HT-29 (cell line): Measurements from ENCODE around the gene MAD2L2. TPM values are rescaled to one million over a fixed set of nuclear protein-coding genes. Genes with fewer than 3 reads are reported as not detected.

Source experiments
- DNase-seq: peaks from one replicate; pipeline ENCODE4 v3.0.0-alpha.2; 2015; ENCODE audit warnings: low spot score
- total RNA-seq: library from RNA; depleted of rRNA; stranded (reverse); fragments of >200 nt; shearing (Covaris generic); gene quantifications from 2 replicates; pipeline ENCODE4 v1.2.3, GENCODE V29; 2014; rRNA removed

Gene MAD2L2
- 74.0 and 80.2 TPM in 2 replicates for total RNA-seq

DNA sequence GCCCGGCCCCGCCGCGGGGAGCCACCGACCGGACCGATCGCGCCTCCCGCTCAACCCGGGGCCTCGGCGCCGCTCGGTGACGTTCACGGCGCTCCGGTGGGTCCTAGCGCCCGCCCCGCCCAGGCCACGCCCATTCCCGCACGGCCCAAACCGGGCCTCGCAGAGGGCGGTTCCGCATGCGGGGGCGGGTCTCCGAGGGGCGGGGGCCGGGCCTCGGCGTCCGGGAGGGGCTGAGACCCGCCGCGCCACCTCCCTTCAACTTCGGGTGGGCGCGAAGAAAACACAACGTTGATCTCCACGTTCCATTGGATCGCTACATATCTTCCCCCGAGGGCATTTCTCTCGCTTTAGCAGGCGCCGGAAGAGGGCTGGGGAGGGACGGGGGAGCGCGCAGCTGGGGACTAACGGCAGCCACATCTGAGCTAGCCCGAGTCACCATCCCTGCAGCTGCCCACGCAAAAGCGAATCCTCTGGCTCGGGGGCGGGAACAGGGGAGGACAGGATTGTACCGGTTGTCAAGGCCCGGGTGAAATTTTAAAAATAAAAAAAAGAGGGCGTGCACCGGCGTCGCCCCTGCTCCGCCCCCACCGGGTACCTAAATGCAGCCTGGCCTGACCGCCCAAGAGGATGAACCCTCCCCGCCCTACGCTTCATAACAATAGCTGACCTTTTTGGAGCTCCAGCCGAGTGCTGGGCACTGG, at the start of gene MAD2L2:
Gene MAD2L2 (minus strand): TSS at position 78 of the 701 bp plus-strand sequence. CDS start 547 bp downstream, outside the sequence.
- peak; percentile 66 for DNase-seq

DNA sequence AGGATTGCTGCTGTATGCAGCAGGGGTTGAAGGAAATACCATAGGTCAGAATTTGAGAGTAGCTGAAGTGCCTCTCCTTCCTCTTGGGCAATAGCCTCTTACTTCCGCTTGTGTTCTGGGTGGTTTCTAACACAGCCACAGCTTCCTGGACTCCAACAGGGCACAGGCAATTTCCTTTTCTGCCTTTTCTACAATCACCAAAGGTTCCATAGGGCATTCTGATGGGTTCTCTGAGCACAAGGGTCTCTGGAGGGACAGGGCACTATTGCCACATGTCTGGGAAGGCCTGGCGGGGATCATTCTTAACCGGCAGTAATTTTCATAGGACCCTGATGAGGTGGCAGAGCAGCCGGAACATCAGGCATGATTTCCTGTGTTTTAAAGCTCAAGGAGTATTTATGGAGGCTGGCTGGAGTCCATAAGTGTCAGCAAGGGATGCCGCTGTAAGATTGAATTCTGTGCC, 49.5 kb upstream of the MAD2L2 start:
- DNase-seq, result peak; percentile 47

DNA sequence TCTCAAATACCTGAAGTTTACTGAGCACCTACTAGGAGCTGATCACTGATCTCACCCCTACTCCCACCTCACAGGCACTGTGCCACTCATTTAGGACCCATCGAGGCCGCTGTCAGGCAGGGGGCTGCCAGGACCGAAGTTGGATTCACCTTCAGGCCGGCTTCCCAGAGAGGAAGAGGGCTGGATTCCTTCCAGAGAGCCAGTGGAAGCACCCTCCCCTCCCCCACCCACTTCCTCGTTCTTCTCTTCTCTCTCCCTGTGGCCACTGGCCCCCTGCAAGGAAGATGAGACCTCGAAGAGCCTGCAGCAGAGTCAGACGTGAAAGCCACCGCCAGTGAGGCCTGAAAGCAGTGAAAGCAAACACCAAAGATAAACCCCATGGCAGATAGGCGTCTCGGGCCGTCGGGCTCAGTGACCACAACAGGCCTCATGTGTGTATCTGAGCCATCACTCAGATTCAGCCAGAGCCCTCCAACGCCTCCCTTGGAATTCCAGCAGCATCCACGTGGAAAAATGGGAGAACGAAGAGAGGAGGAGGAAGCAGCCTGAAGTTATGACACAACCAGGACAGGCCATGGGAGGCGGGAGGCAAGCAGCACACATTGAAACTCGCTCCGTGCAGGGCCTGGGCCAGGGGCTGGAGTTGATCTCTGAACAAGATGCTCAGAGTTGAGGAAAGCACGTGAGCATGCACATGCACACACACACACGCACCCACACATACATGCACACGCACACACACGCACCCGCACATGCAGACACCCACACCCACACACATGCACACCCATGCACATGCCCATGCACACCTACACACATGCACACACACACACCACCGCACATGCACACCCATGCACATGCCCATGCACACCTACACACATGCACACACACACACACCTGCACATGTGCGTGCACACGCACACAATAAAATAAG, 48.8 kb upstream of the MAD2L2 start:
- no peak for DNase-seq

DNA sequence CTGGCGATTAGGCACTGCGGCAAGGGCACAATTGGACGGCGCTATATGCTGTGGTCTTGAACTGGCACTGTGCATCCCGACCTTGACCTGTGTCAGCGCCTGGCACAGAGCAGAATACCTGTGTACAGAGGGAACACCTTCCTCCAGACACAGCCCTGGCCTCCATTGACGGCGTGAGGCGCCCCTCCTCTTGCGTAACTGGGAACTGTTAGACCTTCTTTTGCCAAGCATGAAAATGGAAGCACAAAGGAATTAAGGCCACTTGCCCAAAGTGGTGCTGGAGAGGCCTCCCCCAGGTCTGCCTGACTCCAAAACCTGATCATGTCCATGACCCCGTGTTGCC, 48.2 kb upstream of the MAD2L2 start:
- DNase-seq, result no peak

DNA sequence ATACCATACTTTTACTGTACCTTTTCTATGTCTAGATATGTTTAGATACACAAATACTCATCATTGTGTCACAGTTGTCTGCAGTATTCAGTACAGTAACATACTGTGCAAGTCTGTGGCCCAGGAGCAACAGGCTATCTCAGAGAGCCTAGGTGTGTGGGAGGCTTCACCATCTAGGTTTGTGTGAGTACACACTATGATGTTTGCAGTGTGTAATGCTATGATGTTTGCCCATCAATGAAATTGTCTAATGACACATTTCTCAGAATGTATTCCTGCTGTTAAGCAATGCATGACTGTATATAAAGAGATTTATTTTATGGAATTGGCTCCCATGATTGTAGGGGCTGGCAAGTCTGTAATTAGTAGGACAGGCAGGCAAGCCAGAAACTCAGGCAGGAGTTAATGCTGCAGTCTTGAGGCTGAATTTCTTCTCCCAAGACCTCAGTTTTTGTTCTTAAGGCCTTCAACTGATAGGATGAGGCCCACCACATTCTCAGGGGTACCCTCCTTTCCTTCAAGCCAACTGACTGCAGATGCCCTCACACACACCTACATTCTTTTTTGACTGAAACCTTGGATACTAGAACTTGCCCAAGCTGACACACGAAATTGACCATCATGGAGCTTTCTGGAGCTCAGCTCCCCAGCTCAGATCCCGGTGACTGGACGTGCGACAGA, 47.3 kb upstream of the MAD2L2 start:
- DNase-seq, result no peak

DNA sequence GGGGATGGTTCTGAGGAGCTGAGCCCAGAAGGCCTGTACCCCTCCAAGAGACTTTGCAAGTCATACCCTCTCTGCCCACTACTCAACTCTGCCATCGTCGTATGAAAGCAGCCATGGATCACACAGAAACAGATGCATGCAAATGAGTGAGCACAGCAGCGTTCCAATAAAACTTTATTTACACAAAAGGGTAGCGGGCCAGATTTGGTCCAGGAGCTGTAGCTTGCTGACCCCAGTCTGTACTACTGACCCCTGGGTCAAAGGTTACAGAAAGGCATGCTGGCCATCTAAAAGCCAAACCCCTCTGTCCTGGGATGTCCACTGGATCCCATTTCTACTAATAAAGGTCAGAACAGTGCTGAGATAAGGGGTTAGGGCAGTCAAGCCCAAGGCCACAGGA, 46.2 kb upstream of the MAD2L2 start:
- no peak for DNase-seq

DNA sequence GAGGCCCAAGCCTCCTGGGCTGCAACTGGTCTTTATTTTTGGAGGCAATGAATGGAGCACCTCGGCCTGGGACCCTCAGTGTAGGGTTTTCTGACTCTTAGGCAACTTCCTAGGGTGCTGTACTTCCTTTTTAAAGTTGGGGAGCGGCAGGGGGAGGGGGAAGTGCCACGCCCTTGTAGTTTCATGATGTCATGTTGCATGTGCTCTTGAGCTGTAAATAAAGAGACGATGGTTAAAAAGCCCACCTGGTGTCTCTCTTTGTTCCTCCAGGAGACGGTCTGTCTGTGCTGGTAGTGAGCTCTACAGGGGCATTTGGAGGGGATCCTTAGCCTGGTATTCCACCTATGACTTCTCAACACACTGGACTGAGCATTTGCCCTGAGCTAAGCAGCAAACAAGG, 44.7 kb upstream of the MAD2L2 start:
- no peak for DNase-seq

DNA sequence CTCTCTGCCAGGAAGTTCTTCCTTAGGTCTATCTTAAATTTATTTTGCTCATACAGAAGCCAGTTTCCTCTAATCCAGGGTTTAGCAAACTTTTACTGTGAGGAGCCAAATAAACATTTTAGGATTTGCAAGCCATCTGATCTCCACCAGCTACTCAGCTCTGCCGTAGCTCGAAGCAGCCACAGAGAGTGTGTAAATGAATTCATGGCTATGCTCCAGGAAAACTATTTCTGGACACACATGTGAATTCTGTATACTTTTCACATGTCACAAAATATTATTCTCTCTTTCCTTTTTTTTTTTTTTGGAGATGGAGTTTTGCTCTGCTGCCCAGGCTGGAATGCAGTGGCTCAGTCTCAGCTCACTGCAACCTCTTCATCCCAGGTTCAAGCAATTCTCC, 41.6 kb upstream of the MAD2L2 start:
- DNase-seq, result no peak

DNA sequence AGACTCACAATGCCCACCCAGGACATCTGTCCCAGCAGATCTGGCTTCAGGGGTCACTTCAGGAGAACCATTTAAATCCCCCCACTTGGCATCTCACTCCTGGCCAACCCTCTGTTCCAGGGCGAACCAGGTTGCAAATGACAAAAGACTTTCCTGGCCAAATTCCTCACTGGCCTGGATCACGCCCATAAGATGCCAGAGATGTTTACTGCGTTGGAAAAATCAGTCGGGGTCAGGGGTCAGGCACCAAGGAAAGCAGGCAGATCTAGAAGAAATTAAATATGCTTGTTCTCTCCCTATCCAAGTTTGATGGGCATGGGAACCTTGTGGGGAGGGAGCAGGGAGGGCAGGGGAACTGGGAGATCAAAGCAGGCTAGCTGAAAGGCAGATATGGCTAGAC, 40.4 kb upstream of the MAD2L2 start:
- no peak for DNase-seq

DNA sequence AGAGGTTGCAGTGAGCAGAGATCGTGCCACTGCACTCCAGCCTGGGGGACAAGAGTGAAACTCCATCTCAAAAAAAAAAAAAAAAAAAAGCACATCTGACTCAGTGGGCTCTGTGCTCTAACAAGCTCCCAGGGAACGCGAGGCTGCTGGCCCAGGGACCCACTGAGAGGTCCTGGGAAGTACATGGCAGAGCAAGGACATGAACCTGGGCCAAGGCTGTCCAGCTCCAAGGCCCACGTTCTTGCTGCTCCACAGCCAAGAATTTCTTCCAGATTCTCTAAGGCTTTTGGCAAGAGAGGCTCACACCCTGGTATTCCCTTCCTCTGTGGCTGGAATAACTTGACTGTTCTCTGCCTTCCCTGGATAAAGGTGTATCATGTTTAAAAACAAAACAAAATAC, 39.6 kb upstream of the MAD2L2 start:
- no peak for DNase-seq

DNA sequence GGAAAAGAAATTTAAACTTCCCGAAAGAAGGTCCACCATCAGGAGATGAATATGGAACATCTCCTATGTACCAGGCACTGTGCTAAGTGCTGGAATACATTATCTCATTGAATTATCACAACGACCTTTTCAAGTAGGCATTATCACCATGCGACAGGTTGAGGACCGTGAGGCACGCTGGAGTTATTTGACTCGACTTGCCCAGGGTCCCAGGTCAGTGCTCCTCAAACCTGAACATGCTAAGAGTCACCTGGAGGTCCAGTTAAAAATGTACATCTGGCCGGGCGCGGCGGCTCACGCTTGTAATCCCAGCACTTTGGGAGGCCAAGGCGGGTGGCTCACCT, 39.1 kb upstream of the MAD2L2 start:
- no peak for DNase-seq

DNA sequence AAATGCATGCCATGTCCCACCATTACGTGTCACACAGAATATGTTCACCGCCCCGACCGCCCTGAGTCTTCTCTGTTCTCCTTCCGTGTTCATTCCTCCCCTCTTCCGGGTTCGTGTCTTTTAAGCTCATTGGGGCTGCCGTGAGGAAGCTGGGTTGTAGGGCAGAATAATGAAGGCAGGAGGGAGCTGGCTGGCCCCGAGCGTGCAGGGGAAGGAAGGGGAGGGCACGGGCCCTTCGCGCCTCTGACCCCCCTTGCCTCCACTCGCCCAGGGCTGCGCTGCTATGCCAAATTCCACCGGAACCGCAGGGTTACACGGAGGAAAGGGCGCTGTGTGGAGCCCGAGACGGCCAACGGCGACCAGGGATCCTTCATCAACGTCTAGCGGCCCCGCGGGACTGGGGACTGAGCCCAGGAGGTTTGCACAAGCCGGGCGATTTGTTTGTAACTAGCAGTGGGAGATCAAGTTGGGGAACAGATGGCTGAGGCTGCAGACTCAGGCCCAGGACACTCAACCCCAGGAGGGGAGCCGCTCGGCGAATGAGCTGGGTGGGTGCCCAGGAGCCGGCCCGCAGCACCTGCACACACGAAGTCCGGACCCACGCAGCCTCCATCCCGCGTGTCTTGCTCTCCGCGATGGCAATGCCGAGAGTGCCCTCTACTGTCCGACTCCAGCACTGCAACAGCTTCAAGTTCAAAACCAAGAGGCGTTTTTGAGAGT, 38.5 kb upstream of the MAD2L2 start:
- peak; percentile 57 for DNase-seq

DNA sequence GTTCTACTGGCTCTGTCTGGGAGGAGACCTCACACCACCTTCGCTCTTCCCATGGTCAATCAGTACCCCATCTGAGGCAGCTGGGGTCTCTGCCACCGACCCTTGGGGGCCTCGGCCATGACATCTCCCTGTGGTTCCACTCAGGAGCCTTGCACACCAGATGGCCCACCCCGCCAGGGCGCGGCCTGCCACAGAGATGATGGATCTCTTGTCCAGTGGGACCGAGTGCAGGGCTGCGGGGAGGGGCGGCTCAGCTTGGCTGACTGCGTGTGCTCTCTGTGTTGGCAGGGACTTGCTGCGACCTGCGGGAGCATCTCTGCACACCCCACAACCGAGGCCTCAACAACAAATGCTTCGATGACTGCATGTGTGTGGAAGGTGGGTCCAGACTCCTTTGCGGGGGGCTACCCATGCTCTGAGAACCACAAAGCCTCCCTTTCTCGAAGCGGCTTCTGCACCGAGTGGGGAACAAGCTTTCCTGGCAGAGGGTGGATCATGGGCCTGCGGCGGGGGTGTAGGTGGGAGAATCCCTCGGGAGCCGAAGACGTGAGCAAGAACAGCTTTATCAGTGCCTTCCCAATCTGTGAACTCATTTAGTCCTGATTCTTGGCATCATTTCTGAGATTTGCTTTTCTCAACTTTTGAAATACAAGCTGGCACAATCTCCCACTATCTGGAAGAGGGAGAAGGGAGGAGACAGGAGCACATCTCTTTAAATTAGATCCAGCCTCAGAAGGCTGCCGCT, 34.1 kb upstream of the MAD2L2 start:
- no peak for DNase-seq

DNA sequence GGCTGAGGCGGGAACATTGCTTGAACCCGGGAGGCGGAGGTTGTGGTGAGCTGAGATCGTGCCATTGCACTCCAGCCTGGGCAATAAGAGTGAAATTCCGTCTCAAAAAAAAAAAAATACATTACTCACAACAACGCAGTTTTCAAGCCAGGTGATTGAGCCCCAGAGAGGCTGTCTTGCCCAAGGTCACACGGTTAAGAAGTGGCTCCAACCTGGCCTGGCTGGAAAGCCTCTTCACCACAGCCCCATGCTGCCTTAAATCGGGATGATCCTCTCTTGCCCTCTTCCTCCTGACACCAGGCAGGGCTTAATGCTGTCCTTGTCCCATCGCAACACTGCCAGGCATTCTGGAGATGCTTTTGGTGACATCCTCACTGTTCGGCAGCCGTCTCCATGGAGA, 32.1 kb upstream of the MAD2L2 start:
- no peak for DNase-seq

DNA sequence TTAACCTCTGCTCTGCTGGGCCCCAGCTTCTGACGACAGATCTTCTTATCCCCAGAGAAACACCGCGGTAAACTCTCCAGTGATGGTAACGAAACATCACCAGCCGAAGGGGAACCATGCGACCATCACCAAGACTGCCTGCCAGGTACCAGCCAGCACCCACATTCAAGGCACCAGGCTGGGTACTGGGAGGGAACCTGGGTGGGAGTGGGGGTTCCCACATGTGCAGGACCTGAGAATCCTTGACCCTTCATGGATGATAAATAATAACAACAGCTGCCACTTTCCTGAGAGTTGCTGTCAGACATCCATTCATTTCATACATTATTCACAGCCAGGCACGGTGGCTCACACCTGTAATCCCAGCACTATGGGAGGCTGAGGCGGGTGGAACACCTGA, 31.3 kb upstream of the MAD2L2 start:
- no peak for DNase-seq

DNA sequence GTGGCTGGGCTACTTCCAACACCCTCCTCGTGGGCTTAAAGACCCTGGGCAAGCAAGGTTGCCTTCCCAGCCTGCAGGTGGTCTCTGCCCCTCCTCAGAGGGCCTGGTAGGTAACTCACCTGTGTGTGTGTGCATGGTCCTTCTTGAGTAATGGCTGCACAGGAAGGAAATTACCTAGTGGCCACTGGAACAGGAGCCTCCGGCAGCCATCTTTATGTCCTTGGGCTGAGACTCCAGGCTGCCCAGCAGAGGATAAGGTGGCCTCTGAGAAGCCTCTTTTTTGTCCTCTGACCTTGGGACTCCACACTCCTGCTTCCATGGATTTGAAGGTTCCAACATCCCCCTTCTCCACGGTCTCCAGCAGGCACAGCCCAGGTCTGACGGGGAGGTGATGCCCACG, 30.5 kb upstream of the MAD2L2 start:
- DNase-seq, result no peak

DNA sequence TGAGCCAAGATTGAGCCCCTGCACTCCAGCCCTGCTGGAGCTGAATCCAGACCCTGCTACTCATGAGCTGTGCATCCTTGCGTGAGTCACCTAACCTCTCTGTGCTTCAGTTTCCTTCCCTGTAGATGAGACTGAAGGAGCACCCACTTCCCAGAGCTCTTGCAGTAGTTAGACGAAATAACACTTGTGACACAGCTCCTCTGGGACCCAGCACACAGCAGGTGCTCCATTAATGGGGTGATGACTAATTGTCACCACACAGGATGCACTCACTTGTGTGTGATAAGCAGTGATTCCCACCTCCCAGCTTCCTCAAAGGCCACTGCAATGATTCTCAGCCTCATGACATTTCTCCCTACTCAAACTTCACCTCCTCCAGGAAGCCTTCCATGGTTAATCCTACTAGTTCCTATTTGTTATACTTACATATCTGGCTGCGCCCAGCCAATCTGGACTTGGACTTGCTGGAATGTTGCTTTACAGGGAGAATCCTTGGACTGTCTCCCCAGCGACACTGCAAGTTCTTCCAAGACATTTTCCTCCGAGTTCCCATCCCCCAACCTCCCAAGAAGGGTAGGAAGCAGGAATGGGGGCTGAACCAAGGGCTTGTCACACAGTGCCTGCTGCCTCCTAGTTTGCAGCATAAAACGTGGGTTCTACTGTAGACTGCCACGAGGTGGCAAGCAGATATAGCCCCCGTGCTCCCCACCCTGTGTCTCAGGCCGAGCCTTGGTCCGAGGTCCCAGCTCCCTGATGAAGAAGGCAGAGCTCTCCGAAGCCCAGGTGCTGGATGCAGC, 27.8 kb upstream of the MAD2L2 start:
- DNase-seq, result peak; percentile 13

DNA sequence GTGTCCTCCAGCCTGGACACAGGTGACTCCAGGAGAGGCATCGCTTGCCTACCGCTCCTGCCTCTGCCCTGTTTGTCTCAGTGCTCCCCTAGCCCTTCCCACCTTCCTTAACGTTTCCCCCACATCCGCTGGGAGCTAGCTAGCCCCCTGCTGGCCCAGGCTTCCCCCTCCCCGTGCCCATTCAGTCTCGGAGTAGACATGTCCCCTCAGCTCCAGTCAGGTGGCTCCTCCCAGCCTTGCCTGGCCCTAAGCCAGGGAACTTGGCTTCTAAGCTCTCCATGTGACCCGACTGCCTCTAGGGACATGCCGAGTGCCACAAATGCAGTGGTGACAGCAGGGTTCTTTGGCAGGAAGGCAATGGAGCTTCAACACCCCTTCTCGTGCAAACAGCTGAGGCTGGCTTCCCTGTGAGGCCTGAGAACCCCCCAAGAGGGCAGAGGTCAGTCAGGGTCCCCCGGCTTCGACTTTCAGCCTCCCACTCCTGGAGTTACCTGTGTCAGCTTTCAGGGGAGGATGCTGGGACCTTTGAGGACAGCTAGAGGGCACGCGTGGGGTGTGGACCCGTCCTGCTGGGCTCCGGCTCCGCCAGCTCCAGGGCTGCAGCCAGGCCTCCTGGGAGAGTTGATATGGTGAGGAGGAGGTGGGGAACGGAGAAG, 26.8 kb upstream of the MAD2L2 start:
- peak; percentile 72 for DNase-seq

DNA sequence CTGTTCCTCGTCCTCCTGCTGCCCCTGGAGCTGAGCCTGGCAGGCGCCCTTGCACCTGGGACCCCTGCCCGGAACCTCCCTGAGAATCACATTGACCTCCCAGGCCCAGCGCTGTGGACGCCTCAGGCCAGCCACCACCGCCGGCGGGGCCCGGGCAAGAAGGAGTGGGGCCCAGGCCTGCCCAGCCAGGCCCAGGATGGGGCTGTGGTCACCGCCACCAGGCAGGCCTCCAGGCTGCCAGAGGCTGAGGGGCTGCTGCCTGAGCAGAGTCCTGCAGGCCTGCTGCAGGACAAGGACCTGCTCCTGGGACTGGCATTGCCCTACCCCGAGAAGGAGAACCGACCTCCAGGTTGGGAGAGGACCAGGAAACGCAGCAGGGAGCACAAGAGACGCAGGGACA, 25.3 kb upstream of the MAD2L2 start:
- DNase-seq, result no peak

DNA sequence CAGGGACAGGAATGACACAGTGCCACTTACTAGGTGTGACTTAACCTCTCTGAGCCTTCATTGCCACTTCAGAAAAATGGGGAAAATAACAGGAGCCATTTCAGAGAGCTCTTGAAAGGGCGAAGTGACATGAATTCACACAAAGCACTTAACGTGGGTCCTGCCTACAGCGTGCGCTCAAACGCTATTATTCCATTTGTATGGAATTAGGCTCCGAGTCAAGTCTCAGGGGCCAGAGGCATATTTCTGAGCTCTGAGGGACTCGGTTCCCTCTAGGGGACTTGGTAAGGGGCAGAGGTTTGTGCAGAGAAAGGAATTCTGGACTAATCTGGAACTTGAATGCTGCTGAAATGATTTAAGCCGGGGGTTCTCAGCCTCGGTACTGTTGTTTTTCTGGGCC, 24.6 kb upstream of the MAD2L2 start:
- no peak for DNase-seq
